H7 (cell line): Measurements from ENCODE around the gene ZNF687. TPM values are rescaled to one million over a fixed set of nuclear protein-coding genes. Genes with fewer than 3 reads are reported as not detected.

ENCODE experiments used
- DNase-seq: peaks from one replicate; pipeline ENCODE4 v3.0.0; 2012
- H3K27me3 ChIP-seq: 2 replicates; pipeline ENCODE4 v1.6.0; 2011; ENCODE audit warnings: mild to moderate bottlenecking, low read length; ENCODE audit not compliant: control insufficient read depth, insufficient read depth
- H3K36me3 ChIP-seq: replicated peaks from 2 replicates; pipeline ENCODE4 v1.5.1; 2011; ENCODE audit warnings: low read length; ENCODE audit not compliant: control insufficient read depth, insufficient read depth
- H3K4me3 ChIP-seq: 2 replicates; pipeline ENCODE4 v1.5.1; 2011; ENCODE audit warnings: low read depth, mild to moderate bottlenecking, control low read depth, low read length, moderate library complexity; ENCODE audit not compliant: insufficient read depth
- total RNA-seq: library from RNA; depleted of rRNA; stranded (reverse); fragments of >200 nt; shearing (Covaris generic); gene quantifications from 2 replicates; pipeline ENCODE4 v1.2.3, GENCODE V29; 2014; rRNA removed

The ZNF687 gene
- total RNA-seq: 81.3 and 103 TPM in 2 replicates

DNA sequence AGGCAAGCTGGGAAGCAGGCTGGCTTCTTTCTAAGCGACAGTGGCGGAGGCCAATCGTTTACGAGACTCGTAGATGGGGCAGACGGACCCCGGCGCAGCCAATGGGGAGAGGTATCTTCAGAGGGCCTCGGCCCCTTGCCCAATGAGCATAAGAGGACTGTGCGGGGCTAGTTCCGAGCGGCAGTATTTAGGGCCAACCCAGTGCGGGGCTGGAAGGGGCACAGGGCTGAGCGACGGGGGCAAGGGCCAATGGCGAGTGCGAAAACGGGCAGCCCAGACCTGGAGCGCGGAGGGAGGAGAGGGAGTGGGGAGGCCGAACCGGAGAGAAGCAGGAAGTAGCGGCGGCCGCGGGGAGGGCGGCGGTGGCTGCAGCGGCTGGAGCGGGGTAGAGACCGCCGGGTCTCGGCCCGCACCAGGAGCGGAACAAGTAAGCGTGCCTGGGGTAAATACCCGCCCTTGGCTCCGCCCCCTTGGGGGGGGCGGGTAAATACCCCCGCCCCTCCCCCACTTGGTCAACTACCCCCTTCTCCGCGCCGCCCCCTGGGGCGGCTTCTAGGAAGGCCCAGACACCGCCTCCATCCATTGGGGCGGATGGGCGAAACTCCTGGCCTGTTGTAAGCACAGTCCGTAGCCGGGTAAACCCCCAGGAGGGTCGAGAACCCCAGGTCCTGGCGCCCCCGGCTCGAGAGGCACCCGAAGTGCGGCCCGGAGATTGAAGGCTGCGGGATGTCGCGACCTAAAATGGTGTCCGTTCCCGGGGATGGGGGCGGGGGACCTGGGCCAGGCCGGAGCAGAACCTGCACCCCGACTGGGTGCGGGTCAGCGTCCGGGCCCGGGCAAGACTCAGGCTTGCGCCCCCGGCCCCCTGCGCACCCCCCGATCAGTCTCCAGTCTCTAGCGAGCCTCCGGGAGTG lies at the start of gene ZNF687:
TSS of gene ZNF687 (plus strand) at position 331 of the 914 bp plus-strand sequence. CDS start 3,993 bp downstream, outside the sequence.
- Histone ChIP-seq H3K4me3 (peak within 1 kb of the TSS; percentile 72), H3K36me3 (peaks cover 16% of the 10 kb centered on the region), H3K27me3 (no peaks in the 10 kb centered on the region)
- peak; percentile 99 for DNase-seq

DNA sequence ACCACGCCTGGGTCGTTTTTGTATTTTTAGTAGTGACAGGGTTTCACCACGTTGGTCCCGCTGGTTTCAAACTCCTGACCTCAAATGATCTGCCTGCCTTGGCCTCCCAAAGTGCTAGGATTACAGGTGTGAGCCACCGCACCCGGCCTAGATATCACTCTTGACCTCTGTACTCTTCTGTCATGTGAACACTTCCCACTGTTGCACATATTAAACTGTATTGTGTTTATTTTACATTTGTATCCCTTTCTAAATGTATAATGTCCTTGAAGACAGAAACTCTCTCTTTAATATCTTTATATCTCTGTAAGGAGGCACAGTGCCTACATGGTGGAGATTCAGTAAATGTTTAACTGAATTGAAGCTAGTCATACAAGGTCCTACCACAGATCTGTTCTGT lies 46.9 kb upstream of the ZNF687 start:
- Histone ChIP-seq H3K27me3 (no peaks in the 10 kb centered on the region), H3K36me3 (peaks cover 61% of the 10 kb centered on the region), H3K4me3 (no peak overlapping the region)
- no peak for DNase-seq

GRCh38 chr1:151237678-151238466 lies 44.2 kb upstream of the ZNF687 start:
- Histone ChIP-seq H3K27me3 (no peaks in the 10 kb centered on the region), H3K4me3 (no peak overlapping the region), H3K36me3 (peaks cover 60% of the 10 kb centered on the region)
- DNase-seq: no peak

DNA sequence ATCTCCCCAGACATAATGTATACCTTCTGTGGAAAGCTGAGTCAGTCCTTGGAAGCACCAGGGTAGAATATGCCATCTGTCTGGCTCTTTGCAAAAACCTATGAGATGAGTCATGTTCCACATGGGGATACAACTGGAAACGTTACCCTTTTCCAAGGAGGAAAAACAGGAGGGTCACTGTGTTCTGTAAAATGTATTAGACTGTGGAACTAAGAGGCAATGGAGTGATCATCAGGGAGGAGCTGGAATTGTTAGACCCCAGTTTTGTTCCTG lies 43.7 kb upstream of the ZNF687 start:
- Histone ChIP-seq H3K36me3 (peaks cover 63% of the 10 kb centered on the region), H3K4me3 (no peak overlapping the region), H3K27me3 (no peaks in the 10 kb centered on the region)
- no peak for DNase-seq

GRCh38 chr1:151242442-151242841 lies 39.7 kb upstream of the ZNF687 start:
- peaks cover 63% of the 10 kb centered on the region for H3K36me3 ChIP-seq
- no peak for DNase-seq
- H3K27me3 ChIP-seq: no peaks in the 10 kb centered on the region
- H3K4me3 ChIP-seq: no peak overlapping the region

DNA sequence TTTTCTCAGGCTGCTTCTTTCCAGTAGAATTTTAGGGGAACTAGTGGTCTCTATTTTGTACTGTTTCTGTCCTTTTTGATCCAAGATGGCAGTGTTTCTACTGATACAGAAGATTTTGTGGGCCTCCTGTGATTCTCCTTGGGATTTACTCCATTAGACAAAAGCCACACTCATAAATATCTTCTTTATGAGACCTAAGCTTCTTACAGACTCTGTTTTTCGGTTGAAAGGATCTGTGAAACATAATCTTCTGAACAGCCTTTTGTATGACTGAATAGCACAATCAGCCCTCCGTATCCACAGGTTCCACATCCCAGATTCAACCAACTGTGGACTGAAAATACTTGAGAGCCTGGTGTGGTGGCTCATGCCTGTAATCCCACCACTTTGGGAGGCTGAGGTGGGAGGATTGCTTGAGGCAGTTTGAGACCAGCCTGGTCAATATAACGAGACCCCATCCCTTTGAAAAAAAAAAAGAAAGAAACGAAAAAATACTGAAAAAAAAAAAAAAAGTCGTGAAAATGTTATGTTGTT lies 38.3 kb upstream of the ZNF687 start:
- H3K4me3 ChIP-seq: no peak overlapping the region
- no peak for DNase-seq
- no peaks in the 10 kb centered on the region for H3K27me3 ChIP-seq
- H3K36me3 ChIP-seq: peaks cover 61% of the 10 kb centered on the region

DNA sequence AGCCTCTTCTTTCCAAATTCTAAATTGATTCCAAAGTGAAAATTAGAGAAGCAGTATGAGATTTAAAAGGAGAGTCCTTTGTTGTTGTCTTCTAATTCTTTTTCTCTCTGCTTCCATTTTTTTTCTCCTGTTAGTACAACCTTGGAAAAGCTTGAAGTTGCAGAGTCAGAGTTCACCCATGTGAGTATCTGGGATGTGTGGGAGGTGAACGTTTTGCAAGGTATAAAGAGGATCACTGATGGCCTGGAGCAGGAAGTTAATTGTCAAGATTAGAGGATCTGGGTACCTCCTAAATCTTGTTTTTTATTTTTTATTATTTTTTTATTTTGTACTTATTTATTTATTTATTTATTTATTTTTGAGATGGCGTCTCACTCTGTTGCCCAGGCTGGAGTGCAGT lies 35.3 kb upstream of the ZNF687 start:
- Histone ChIP-seq H3K27me3 (no peaks in the 10 kb centered on the region), H3K4me3 (no peak overlapping the region), H3K36me3 (peaks cover 51% of the 10 kb centered on the region)
- no peak for DNase-seq

DNA sequence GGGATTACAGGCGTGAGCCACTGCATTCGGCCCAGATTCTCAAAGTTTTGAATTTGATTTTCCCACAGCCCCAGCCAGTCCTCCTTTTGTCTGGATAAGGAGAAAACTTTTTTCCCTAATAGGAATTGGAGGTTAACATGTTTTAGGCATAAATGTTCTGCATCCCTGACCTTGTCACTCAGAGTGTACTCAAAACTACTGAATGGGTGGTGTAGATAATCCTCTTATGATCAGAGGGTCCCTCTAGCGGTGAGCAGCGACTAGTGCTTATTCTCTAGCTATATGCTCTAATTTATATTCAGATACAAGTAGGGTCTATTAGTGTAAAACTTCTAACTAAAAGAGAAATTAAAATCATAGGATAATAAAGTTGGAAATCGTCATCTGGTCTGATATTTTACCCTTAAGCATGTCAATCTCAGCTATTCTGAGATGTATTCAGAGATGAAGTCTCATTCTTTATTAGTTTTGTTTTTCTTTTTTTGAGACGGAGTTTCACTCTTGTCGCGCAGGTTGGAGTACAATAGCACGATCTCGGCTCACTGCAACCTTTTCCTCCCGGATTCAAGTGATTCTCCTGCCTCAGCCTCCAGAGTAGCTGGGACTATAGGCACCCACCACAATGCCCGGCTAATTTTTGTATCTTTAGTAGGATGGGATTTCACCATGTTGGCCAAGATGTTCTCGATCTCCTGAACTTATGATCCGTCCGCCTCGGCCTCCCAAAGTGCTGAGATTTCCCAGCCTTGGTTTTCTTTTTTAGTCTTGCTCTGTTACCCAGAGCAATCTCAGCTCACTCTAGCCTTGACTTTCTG lies 30.2 kb upstream of the ZNF687 start:
- no peak overlapping the region for H3K4me3 ChIP-seq
- DNase-seq: peak; percentile 78
- H3K27me3 ChIP-seq: no peaks in the 10 kb centered on the region
- peaks cover 17% of the 10 kb centered on the region for H3K36me3 ChIP-seq

DNA sequence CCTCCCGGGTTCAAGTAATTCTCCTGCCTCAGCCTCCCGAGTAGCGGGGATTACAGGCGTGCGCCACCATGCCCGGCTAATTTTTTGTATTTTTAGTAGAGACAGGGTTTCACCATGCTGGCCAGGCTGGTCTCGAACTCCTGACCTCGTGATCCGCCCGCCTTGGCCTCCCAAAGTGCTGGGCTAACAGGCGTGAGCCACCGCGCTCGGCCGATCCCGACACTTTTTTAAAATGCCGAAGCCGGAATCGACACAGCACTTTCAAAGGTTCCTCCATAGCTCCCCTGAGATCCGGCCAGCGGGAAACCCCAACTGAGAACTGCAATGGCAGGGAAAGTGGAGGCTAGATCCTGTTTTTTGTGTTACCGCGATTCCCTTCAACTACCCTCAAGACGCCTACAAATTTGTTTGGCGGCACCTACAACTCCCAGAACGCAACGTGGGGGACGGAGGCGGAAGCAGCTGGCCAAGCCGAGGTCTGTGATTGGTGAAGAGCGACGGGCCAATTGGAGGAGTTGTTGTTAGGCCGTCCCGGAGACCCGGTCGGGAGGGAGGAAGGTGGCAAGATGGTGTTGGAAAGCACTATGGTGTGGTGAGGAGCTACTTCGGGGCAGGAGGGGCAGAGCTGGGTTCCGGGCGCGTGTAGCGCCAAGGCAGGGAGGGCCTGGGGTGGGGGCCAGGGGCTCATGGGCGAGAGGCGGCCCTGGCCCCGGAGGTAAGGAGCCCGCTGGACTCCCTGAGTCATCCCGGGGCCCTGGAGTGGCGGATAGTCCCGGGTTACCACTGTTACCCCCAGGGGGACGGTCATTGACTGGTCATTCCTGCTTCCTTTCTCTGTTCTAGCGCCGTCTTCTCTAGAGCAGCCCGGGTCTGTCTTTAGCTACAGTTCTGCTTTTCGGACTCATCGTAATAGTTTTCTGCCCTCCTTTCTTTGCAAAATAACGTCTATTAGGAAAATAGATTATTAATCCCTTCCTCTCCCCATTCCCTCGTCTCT lies 27.6 kb upstream of the ZNF687 start, which contains the start of gene PSMD4:
TSS of gene PSMD4 (plus strand) at position 518 of the 997 bp plus-strand sequence. CDS start at position 567, 49 bp downstream.
- H3K36me3 ChIP-seq: peaks cover 3% of the 10 kb centered on the region
- no peaks in the 10 kb centered on the region for H3K27me3 ChIP-seq
- H3K4me3 ChIP-seq: peak within 1 kb of the TSS; percentile 94
- peak; percentile 98 for DNase-seq

GRCh38 chr1:151255381-151255780 lies 26.7 kb upstream of the ZNF687 start:
- Histone ChIP-seq H3K27me3 (no peaks in the 10 kb centered on the region), H3K4me3 (peak overlapping the region; percentile 94), H3K36me3 (peaks cover under 1% of the 10 kb centered on the region; the same call in 1 of the 2 replicates)
- no peak for DNase-seq

- DNase-seq: no peak
- no peak overlapping the region for H3K4me3 ChIP-seq
- H3K27me3 ChIP-seq: no peaks in the 10 kb centered on the region
- peaks cover 7% of the 10 kb centered on the region for H3K36me3 ChIP-seq
Observed at GRCh38 chr1:151259351-151259750, 22.7 kb upstream of the ZNF687 start.

GRCh38 chr1:151265446-151266236 lies 16.5 kb upstream of the ZNF687 start:
- Histone ChIP-seq H3K4me3 (no peak overlapping the region), H3K27me3 (no peaks in the 10 kb centered on the region), H3K36me3 (peaks cover 34% of the 10 kb centered on the region)
- no peak for DNase-seq
